Ectodermal cell (in vitro differentiated cells): ENCODE measurements around the gene PRICKLE2.

Experiments
- H3K27ac ChIP-seq: 2 replicates; pipeline ENCODE4 v1.7.0; 2013; ENCODE audit warnings: mild to moderate bottlenecking, low read depth, low read length; ENCODE audit not compliant: insufficient read depth, poor library complexity, severe bottlenecking
- H3K27me3 ChIP-seq: 2 replicates; pipeline ENCODE4 v1.7.0; 2013; ENCODE audit warnings: mild to moderate bottlenecking, low read length; ENCODE audit not compliant: insufficient read depth, control insufficient read depth, poor library complexity, severe bottlenecking
- H3K36me3 ChIP-seq: one replicate; pipeline ENCODE4 v1.7.0; 2013; ENCODE audit warnings: low read length; ENCODE audit not compliant: control insufficient read depth, insufficient read depth
- H3K4me1 ChIP-seq: one replicate; pipeline ENCODE4 v1.7.0; 2013; ENCODE audit warnings: low read length; ENCODE audit not compliant: control insufficient read depth, insufficient read depth
- H3K4me3 ChIP-seq: 2 replicates; pipeline ENCODE4 v1.7.0; 2013; ENCODE audit warnings: low read depth, low read length, control low read depth; ENCODE audit not compliant: insufficient read depth
- H3K9me3 ChIP-seq: 2 replicates; pipeline ENCODE4 v1.7.0; 2013; ENCODE audit warnings: mild to moderate bottlenecking, low read length, moderate library complexity; ENCODE audit not compliant: control insufficient read depth
- WGBS, 2 experiments: methylation state at CpG; one replicate each; pipeline ENCODE4 v1.1.7; 2013; ENCODE audit warnings: missing lambda C conversion rate in 2 of 2; 5-methylcytosine and 5-hydroxymethylcytosine counted together

The PRICKLE2 gene

GRCh38 chr3:64209866-64210621, 15.2 kb downstream of the PRICKLE2 start:
- H3K4me1 ChIP-seq, result peaks cover 12% of the 10 kb centered on the region
- H3K27me3 ChIP-seq, result no peaks in the 10 kb centered on the region
- no peak overlapping the region for H3K4me3 ChIP-seq
- no peak overlapping the region for H3K27ac ChIP-seq
- no peaks in the 10 kb centered on the region for H3K36me3 ChIP-seq
- H3K9me3 ChIP-seq, result no peaks in the 10 kb centered on the region
- 95% methylated on average over 12 of the region's 12 CpGs for WGBS, 2 experiments

DNA sequence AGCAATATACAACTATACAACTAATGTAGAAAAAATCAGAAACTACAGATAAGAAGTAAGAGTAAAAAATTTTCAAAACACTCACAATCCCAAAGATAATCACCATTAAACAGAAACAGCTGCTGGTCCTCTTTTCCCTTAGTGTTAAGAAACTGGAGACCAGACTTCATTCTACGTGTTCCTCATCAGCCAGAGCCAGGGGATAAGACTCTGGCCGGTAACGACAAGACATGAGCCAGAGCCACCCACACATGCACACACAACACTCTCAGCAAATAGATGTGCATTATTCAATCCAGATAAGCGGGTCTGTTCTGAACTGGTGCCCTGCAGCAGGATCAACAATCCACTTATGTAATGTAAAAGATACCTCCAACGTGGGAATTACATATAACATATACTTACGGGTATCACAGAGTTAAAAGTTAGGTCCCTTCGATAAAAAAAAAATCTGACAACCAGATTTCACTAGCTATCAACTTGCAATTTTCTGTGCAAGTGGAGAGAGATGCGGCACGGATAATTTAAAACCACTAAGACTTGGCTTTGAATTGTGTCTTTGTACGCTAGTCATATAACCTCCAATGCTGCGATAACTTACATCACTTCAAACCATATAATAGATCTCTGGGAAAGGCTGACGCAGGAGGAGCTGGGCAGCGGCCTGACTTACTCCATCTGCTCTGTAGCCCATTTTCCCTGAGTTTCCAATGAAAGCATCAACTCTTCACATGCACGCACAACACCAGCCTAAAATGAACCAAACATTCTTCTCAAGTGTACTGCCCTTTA, 17.8 kb downstream of the PRICKLE2 start:
- WGBS, 2 experiments, result 91 to 93% methylated on average over 14 of the region's 14 CpGs
- no peak overlapping the region for H3K4me3 ChIP-seq
- H3K36me3 ChIP-seq, result no peaks in the 10 kb centered on the region
- no peaks in the 10 kb centered on the region for H3K9me3 ChIP-seq
- peaks cover 2% of the 10 kb centered on the region for H3K4me1 ChIP-seq
- H3K27me3 ChIP-seq, result no peaks in the 10 kb centered on the region
- no peak overlapping the region for H3K27ac ChIP-seq

- H3K27me3 ChIP-seq, result no peaks in the 10 kb centered on the region
- H3K36me3 ChIP-seq, result no peaks in the 10 kb centered on the region
- WGBS, 2 experiments, result 86 to 92% methylated on average over 7 of the region's 7 CpGs
- peaks cover 2% of the 10 kb centered on the region for H3K4me1 ChIP-seq
- no peak overlapping the region for H3K4me3 ChIP-seq
- no peak overlapping the region for H3K27ac ChIP-seq
- no peaks in the 10 kb centered on the region for H3K9me3 ChIP-seq
Observed at GRCh38 chr3:64203969-64204908, 21.0 kb downstream of the PRICKLE2 start.

DNA sequence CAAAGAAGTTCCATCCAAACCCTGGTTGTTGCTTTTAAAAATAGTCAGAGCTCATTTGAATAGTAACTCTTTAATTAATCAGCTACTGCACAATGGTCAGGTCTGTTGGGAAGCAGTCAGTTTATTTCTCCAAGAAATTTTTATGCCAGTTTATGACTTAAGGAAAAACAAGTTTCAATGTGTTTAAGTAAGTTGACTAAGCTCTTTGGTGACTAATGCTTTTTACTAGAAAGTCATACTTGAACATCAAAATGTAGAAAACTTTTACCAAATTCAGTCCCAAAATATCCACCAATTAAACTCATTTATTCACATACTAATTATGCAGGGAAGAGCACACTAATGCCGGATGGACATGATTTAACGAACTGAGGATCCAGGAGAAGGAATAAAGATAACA, 22.1 kb downstream of the PRICKLE2 start:
- H3K4me1 ChIP-seq, result peaks cover 2% of the 10 kb centered on the region

GRCh38 chr3:64199932-64200331, 25.3 kb downstream of the PRICKLE2 start:
- H3K4me1 ChIP-seq, result peaks cover 2% of the 10 kb centered on the region
- H3K4me3 ChIP-seq, result no peak overlapping the region
- H3K27ac ChIP-seq, result no peak overlapping the region
- no peaks in the 10 kb centered on the region for H3K27me3 ChIP-seq
- H3K9me3 ChIP-seq, result no peaks in the 10 kb centered on the region
- no peaks in the 10 kb centered on the region for H3K36me3 ChIP-seq
- 89 to 92% methylated on average over 2 of the region's 2 CpGs for WGBS, 2 experiments

More for the DNA sequence above, 22.1 kb downstream of the PRICKLE2 start:
- no peaks in the 10 kb centered on the region for H3K27me3 ChIP-seq
- 97 to 98% methylated on average over 2 of the region's 2 CpGs for WGBS, 2 experiments
- H3K4me3 ChIP-seq, result no peak overlapping the region
- no peaks in the 10 kb centered on the region for H3K36me3 ChIP-seq
- H3K9me3 ChIP-seq, result no peaks in the 10 kb centered on the region
- no peak overlapping the region for H3K27ac ChIP-seq

DNA sequence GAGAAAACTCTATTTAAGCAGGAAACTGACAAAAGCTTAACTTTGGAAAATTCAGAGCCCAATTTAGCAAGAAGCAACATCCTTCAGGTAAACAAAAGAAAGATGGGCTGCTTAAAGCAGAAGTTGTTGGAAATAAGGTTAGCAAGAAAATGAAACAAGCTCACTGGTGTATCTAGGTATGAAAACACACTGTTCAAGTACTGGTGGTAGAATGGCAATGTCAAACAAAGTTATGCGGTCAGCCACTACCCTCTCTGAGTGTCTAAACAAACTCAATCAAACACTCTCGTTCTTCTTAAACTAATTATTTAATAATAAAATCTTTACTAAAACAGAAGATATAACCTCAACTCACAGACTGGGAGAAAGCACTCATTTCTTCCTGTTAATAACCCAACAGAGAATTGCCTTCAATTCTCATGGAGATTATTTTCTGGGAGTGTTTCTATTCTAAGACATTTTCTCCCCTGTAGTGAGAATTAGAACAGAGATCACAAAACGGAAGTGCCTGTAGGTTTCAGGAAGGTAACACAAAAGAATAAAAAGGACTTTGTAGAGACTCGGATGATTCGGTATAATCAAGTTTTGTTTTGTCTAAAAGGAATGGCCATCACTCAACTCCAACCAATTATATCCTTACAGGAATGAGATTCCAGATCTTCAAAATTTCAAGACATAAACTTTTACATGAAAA, 28.9 kb downstream of the PRICKLE2 start:
- Histone ChIP-seq H3K9me3 (no peaks in the 10 kb centered on the region), H3K27ac (no peak overlapping the region), H3K27me3 (no peaks in the 10 kb centered on the region), H3K36me3 (peaks cover 7% of the 10 kb centered on the region), H3K4me1 (no peaks in the 10 kb centered on the region), H3K4me3 (no peak overlapping the region)
- WGBS, 2 experiments, result 57 to 81% methylated on average over 2 to 5 of the region's 5 CpGs

GRCh38 chr3:64195789-64196188, 29.5 kb downstream of the PRICKLE2 start:
- Histone ChIP-seq H3K27me3 (no peaks in the 10 kb centered on the region), H3K9me3 (no peaks in the 10 kb centered on the region), H3K4me3 (no peak overlapping the region), H3K27ac (no peak overlapping the region), H3K4me1 (no peaks in the 10 kb centered on the region), H3K36me3 (peaks cover 7% of the 10 kb centered on the region)
- no CpG with 5 or more reads among the region's 1 CpG for WGBS, 2 experiments

DNA sequence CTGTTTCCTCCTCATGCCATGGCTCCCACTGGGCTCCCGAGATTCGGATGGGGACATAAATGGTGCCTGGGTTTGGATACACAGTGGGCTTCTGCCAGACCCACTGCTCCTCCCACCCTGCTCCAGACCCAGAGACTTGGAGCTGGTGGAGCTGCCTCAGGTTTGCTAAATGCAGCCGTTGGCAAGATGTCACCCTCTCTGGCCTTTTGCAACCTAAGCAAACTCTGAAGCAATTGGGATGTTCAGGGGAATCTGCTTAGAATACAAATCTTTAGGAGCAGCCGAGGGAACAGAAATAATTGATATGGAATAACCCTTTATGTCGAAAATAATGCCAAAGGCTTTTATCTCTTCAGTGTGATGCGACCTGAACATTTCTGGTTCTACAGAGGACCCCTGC, 33.4 kb downstream of the PRICKLE2 start:
- Histone ChIP-seq H3K4me3 (no peak overlapping the region), H3K36me3 (peaks cover 7% of the 10 kb centered on the region), H3K27me3 (no peaks in the 10 kb centered on the region), H3K4me1 (peaks cover 18% of the 10 kb centered on the region), H3K9me3 (no peaks in the 10 kb centered on the region), H3K27ac (no peak overlapping the region)
- WGBS, 2 experiments, result 95 to 97% methylated on average over 6 of the region's 6 CpGs

DNA sequence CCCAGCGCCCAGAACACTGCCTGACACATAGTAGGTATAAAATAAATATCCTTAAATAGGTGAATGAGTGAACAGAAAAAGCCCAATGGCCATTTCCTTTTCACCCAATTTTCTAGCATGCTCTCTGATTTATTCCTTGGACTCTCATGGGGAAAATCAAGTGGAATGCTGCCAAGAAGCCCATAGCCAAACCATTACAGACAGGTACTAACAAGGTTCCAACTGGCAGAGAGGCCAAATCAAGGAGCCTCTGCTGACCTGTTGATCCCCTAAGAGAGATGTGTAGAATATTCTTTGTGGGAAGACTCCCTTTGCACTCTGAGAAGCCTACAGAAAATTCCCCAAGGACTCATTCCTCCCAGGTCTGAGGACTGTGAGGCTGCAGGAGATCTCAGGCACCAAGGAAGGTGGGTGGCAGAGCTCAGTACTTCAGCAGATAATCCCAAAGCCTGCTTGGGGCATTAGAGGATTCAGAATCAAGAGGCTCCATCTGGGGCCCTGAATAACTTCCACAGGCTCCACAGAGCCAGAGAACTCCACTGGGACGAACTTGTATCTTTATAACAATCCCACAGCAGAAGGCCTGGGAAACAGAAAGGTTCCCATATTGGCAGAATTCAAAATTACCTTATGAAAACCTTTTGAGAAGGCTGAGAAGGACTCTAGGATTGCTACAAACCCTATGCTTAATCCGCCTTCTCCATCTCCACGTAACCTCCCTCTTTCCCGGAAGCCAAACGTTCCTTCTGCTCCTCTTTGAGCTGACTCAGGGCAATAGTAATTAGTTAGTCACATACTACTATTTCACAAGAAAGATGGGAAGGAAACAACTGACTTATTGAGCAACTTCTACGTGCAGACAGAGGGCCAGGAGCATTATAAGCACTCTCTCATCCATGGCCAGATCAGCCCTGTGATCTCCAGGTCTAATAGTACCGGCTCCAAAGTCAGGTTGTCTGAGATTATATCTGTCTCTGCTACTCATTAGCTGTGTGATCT, 34.5 kb downstream of the PRICKLE2 start:
- H3K4me1 ChIP-seq, result peaks cover 20% of the 10 kb centered on the region
- no peak overlapping the region for H3K27ac ChIP-seq
- no peak overlapping the region for H3K4me3 ChIP-seq
- WGBS, 2 experiments, result 88 to 92% methylated on average over 7 of the region's 8 CpGs
- H3K27me3 ChIP-seq, result no peaks in the 10 kb centered on the region
- peaks cover 7% of the 10 kb centered on the region for H3K36me3 ChIP-seq
- H3K9me3 ChIP-seq, result no peaks in the 10 kb centered on the region
